Adrenal gland (tissue), 5 donors: ENCODE data around the gene SEC11A.
"Not testable (repeated sequence)": the region's sequence is repeated elsewhere in the genome, so short reads cannot be mapped to it uniquely, and the experiment has no call there.

ENCODE experiments used
- POLR2A ChIP-seq, 2 donors: fragments of 450-650 bp; IDR thresholded peaks; one replicate each; pipeline ENCODE4 v1.6.1; 2017; ENCODE audit warnings: antibody characterized with exemption in 2 of 2, mild to moderate bottlenecking in 2 of 2, moderate library complexity in 1 of 2
- TF ChIP-seq, protein P1 (sequence below), 6 experiments: fragments of 450-650 bp in 4 of 6; fragments of 200-600 bp in 2 of 6; sonication (generic) in 1 of 6; IDR thresholded peaks; 1 replicate in 5 of 6; 2 replicates in 1 of 6; pipeline versions ENCODE4 v1.5.1 to v1.8.0; 2016 to 2021; ENCODE audit warnings: antibody characterized with exemption in 6 of 6, mild to moderate bottlenecking in 2 of 6, moderate library complexity in 1 of 6
- donor health status: DM: no; HTN: no; CAD: no.

DNA sequence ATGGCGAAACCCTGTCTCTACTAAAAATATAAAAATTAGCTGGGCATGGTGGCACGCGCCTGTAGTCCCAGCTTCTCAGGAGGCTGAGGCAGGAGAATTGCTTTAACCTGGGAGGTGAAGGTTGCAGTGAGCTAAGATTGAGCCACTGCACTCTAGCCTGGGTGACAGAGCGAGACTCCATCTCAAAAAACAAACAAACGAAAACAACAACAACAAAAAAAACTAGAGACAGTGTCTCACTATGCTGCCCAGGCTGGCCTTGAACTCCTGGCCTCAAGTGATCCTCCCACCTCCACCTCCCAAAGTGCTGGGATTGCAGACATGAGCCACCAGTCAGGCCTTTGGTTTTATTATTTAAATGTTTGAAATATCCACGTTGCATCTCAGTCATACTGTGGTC is 35.8 kb upstream of the SEC11A start:
- TF ChIP-seq, protein P1, sequence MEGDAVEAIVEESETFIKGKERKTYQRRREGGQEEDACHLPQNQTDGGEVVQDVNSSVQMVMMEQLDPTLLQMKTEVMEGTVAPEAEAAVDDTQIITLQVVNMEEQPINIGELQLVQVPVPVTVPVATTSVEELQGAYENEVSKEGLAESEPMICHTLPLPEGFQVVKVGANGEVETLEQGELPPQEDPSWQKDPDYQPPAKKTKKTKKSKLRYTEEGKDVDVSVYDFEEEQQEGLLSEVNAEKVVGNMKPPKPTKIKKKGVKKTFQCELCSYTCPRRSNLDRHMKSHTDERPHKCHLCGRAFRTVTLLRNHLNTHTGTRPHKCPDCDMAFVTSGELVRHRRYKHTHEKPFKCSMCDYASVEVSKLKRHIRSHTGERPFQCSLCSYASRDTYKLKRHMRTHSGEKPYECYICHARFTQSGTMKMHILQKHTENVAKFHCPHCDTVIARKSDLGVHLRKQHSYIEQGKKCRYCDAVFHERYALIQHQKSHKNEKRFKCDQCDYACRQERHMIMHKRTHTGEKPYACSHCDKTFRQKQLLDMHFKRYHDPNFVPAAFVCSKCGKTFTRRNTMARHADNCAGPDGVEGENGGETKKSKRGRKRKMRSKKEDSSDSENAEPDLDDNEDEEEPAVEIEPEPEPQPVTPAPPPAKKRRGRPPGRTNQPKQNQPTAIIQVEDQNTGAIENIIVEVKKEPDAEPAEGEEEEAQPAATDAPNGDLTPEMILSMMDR (IDR thresholded peaks at IDR 0.05): not testable (repeated sequence)
- not testable (repeated sequence) for TF ChIP-seq POLR2A (IDR thresholded peaks at IDR 0.05)
